GM12892 (cell line): ENCODE results near the gene CDKN2A.

ENCODE experiments used
- POLR2A ChIP-seq: IDR thresholded peaks from 2 replicates; pipeline ENCODE4 v1.6.1; 2011; ENCODE audit warnings: low read depth, low read length, control low read depth
- POLR2AphosphoS5 ChIP-seq: IDR thresholded peaks from 2 replicates; pipeline ENCODE4 v1.6.1; 2011; ENCODE audit warnings: low read depth, low read length, control low read depth

GRCh38 chr9:21931428-21931827 is 62.8 kb downstream of the CDKN2A start:
- TF ChIP-seq POLR2A (no peak), POLR2AphosphoS5 (no peak)
